Measurements from ENCODE around the gene TMEM273.

DNA sequence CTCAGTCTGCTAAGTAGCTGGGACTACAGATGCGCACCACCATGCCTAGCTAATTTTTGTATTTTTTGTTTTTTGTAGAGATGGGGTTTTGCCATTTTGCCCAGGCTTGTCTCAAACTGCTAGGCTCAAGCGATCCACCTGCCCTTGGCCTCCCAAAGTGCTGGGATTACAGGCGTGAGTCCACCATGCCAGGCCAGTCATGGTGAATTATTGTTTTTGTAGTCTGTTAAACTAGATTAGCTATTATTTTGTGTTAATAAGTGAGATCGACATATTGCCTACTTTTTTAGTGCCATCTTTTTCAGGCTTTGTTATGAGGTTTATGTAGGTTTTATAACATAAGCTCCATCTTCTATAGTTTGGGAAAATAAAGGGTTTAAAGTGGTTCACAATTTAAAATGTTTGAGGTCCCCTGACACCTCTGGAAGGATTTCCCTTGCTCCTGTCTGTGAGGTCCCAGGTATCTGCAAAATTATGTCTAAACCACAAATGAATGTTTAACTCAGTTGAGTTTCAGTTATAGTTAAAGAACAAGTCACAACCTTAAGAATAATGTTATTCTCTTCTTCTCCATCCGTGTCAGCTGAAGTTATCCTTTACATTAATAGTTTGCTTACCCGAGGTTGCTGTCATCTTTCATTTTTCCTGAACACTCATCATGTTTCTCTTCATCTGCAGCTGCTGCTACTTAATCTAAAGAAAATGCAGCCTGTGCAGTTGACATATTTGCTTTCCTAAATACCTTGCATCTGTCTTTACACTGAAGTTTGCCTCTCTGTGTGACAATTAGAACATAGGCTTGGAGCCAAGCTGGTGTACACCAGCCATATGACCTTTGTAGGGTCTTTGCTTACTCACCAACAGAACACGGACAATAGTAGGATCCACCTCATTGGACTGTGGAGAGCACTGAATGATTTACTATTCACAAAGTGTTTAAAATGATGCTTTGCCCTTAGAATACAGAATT lies 63.9 kb downstream of the TMEM273 start:
- TF ChIP-seq CTCF (IDR thresholded peaks at IDR 0.05): no peak
- no peak for TF ChIP-seq POLR2A (IDR thresholded peaks at IDR 0.05)

Measured in lower leg skin (tissue), 3 donors.